OCI-M1 (cell line): ENCODE measurements around the gene MRPL18.
A peak's percentile ranks its signal among the peaks of the same experiment; 100 is the strongest.
"Not testable (repeated sequence)": the region's sequence is repeated elsewhere in the genome, so short reads cannot be mapped to it uniquely, and the experiment has no call there.

Experiments used
- DNase-seq: peaks from one replicate; lab custom pipeline; 2025; lab: John Stamatoyannopoulos, UW

MRPL18 gene

DNA sequence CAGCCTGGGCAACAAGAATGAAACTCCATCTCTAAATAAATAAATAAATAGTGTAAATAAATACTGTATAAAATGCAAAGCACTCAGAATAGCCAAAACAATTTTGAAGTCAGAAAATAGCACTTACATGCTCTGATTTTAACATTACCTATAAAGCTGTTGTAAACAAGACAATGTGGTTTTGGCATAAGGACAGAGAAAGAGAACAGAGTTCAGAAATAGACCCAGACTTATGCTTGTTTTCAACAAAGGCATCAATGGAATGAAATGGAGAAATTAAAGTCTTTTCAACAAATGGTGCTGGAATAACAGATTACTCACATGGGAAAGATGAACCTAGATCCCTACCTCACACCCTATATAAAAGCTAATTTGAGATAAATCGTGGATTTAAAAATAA is 18.1 kb upstream of the MRPL18 start:
- DNase-seq = no peak

DNA sequence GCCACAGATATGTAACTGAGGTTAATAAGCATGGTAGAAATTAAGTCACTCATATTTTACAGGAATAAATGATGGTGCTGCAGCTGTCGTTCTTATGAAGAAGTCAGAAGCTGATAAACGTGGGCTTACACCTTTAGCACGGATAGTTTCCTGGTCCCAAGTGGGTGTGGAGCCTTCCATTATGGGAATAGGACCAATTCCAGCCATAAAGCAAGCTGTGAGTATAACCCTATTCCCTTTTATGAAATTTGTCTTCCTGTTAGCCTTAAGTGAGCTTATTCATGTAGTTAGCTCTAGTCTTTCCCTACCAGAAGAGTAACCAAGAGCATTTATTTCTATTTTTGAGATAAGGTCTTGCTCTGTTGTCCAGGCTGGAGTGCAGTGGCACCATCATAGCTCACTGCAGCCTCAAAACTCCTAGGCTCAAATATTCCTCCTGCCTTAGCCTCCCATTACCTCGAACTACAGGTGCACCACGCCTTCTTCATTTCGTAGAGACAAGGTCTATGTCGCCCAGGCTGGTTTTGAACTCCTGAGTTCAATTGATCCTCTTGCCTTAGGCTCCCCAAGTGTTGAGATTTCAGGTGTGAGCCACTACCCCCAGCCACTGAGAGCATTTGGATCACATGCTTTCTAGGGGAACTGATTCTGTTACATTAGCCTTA is 12.9 kb upstream of the MRPL18 start:
- no peak for DNase-seq

DNA sequence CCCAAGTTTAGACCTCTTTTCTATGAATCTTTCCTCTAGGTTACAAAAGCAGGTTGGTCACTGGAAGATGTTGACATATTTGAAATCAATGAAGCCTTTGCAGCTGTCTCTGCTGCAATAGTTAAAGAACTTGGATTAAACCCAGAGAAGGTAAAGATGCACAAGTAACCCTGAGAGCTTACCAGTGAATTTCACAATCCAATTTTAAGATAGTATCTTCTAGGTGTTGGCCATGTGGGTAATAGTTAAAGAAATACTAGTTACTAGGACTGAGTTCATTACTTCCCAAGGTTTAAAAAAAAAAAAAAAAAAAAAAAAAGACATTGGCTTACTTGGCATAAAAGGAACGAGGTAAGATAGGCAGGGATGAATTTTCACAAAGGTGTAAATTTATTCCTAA is 12.1 kb upstream of the MRPL18 start:
- DNase-seq = no peak

DNA sequence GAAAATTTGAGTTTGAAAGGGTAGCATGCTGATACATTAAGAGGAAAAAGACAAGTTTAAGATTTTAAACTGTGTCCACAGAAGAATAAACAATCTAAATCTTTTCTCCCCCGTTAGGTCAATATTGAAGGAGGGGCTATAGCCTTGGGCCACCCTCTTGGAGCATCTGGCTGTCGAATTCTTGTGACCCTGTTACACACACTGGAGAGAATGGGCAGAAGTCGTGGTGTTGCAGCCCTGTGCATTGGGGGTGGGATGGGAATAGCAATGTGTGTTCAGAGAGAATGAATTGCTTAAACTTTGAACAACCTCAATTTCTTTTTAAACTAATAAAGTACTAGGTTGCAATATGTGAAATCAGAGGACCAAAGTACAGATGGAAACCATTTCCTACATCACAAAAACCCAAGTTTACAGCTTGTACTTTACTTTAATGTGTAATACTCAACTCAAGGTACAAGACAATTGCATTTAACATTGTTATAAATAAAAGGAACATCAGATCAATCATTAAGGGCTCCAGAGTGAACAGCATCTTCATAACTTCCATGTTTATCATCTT is 11.6 kb upstream of the MRPL18 start:
- DNase-seq = no peak

DNA sequence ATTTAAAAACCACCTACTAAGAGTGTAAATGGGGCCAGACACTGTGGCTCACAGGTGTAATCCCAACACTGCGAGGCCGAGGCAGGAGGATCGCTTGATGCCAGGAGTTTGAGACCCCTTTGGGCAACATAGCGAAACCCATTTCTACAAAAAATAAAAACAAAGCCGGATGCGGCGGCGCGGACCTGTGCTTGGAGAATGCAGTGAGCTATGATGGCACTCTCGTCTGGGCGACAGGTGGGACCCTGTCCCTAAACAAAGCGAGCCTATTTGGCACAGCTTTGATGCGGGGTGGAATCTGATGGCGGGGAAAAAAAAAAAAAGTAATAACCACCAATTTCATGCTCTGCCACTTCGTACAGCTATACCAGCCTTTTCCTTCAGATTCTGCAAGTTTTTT is 2.0 kb upstream of the MRPL18 start:
- DNase-seq = no peak

DNA sequence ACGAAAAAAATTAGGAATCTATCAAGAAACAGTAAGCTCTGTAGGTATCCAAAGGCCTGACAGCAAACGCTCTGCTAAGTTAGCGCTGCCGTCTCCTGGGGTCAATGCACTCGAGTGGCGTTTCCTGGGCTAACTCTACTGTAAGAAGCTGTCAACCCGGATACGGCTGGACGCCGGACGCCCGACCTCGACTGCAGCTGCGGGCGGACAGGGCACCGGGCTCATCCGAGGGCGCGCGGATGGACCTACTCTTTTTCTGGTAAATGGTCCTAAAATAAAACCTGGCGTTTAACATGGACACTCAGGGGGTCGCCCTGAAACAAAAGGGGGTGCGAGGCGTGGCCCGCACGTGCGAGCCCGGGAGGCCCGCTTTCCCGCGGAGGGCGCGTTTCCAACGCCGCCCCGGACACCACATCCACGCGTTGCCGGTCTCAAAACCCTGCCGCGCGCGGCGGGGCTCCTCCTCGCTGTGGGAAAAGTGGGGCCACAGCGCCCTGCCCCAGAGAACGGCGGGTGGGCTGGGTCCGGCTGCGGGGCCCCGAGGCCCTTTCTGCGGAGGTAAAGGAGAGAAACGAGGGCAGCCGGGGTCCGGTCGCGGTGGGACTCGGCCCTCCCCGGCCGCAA is 1.4 kb upstream of the MRPL18 start:
- DNase-seq = peak; percentile 51

DNA sequence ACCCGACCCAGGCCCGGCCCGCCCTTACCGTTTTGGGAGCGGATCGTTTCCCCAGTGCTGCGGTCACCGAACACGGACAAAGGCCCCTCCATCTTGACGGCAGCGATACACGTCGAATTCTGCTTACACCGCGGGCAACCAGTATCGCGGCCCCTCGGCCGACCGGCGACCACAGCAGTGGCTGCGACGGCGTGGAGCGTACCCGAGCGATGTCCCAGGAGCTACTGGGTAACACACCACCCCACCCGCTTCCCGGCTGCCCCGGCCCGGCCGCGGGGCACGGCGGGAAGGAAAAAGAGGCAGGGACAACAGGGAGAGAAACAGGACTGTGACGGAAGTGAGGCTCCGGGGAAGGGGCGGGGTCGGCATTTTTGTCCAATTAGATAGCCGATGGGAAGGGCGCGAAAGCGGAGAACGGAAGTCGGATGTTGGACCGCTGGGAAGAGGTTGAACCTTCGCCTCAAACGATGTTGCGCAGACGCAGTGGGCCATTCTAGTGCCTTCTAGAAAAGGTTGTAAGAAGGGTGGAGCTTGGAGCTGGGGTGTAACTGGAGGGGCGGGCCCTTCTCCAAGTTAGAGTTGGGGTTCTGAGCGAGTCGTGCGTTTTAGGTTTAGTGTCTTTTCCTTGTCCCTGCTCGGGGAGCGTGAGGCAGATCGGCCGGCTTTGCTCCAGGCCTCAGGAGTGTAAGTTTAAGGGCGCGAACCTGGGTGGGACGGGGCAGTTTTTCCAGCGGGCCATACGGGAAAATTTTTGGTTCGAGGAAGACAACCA is 704 bp upstream of the MRPL18 start, which contains the start of gene TCP1:
TCP1 (minus strand) TSS at position 226 of the 772 bp plus-strand sequence; CDS start at position 92, 134 bp downstream.
- peak; percentile 100 for DNase-seq

DNA sequence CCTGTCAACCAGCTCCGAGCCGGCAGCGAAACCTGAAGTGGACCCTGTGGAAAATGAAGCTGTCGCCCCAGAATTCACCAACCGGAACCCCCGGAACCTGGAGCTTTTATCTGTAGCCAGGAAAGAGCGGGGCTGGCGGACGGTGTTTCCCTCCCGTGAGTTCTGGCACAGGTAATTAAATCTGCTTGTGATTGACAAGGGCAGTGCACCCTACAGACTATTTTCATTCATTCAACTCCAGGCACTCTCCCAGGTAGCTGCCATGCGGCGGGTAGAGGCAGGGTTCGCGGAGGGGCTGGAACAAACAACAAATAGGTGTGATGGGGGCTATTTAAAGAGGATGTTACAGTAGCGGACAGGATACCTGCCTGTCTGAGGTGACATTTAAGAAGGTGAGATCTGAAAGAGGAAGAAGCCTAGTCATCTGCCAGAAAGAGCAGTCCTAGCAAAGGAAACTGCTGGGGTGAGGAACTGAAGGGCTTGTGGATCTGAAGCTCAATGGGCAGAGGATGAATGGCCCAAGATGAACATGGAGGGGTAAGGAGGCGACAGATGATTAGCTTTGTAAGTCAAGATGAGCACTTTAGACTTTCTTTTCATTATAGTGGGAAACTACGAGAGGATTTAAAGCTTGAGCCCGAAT is 810 bp downstream of the MRPL18 start:
- DNase-seq = peak; percentile 27

DNA sequence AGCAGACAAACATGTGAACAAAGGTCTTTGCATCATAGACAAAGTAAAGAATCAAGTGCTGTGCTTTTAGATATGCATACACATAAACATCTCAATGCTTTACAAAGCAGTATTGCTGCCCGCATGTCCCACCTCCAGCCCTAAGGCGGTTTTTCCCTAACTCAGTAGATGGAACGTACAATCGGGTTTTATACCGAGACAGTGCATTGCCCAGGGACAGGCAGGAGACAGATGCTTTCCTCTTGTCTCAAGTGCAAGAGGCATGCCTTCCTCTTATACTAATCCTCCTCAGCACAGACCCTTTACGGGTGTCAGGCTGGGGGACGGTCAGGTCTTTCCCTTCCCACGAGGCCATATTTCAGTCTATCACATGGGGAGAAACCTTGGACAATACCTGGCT is 4.7 kb downstream of the MRPL18 start:
- DNase-seq = not testable (repeated sequence)

DNA sequence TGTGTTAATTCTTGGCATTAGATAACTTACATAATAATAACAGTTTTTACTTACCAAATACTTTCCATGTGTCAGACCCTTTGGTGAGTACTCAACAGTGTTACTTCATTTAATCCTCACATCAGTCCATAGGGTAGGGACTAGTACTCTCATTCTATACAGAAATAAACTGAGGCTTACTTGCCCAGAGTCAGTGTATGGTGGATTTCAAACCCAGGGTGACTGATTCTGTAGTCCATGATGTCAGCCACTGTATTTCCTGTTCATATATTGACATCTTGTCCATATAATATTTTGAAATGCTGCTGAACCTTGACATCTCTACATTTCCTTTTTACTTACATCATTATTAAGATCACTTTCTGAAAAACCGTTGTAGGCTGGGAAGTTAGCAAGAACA is 7.3 kb downstream of the MRPL18 start:
- DNase-seq = no peak

DNA sequence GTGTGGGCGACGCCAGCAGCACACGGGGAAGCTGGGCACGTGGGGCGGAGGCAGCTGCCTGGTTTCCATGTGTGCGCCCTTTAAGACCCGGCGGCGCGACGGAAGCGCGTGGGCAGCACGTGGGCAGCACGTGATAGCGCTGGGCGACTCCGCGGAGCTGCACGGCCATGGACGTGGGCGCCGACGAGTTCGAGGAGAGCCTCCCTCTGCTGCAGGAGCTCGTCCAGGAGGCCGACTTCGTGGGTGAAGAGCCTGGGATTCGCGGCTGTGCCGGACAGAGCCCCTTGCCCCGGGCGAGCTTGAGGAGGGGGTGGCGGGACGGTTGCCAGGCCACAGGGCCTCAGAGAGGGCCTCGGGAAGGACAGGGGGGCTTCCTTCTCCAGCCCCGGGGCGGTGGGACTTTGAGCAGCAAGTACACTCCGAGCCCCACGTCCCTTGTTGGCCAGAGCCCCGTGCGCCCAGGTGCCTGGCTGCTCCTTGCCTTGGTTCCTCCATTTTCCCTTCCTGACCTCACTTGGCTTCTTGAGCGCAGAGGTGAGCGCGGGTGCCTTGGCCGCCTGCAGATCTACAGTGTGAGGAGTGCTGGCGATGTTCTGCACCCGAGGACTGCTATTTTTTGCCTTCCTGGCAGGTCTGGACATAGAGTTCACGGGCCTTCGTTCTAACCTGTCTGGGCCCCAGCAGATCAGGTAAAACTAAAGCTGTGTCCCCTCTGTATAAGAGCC is 10.0 kb downstream of the MRPL18 start, which contains the start of gene PNLDC1:
PNLDC1 (plus strand) TSS at position 136 of the 725 bp plus-strand sequence; CDS start at position 168, 32 bp downstream.
- no peak for DNase-seq

DNA sequence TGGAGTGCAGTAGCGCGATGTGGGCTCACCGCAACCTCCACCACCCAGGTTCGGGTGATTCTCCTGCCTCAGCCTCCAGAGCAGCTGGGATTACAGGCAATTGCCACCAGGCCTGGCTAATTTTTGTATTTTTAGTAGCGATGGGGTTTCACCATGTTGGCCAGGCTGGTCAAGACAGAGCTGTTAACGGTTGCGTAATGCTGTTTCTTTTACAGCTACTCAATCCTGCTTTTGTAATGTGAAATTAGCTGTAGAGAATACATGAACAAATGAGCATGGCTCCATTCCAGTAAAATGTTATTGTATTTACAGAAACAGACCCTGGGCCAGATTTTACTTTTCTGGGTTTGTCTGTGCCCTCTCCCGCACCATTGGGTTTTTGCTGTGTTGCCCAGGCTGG is 11.7 kb downstream of the MRPL18 start:
- no peak for DNase-seq

DNA sequence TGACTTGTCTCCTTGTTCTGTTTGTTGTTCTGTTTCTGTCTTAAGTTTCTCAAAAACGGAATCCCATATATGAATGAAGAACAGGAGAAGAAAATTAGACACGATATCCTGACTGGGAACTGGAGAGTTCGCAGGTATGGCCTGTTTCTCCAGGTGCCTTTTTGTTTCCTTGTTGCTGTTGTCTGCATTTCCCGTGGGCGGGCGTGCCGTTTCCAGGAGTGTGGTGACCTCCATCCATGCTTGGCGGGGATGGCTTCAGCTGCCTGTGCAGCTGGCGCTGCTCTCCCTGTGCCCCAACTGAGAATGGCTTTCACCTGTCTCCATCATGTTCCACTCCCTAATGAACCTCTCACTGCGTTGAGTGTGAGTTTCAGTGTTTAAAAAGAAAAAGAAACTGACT is 14.2 kb downstream of the MRPL18 start:
- no peak for DNase-seq

DNA sequence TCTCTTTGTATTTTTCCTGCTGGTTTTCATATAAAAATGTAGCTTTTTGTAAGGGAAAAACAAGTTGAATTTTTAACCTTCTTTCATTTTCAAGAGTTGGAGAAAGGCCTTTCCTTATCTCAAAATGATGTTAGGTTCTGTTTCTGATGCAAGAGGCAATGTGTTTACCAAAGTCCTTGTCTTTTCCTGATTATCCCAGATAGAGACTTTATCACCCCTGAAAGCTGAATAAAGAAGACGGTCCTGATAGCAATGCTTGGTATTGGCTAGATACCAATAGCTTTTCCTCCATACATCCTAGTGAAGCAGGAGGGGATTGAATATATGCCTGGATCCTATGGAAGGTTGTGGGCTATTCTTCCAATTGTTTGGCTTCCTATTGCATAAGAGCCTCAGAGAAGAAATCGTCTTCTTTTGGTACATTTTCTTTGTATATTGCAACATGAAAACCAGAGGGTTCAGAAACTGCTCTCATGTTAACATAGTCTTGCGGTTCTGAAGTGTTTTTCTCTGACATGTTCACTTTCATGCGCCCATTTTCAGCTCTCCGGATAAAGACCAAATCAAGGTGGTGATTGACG is 15.3 kb downstream of the MRPL18 start:
- DNase-seq = peak; percentile 55

DNA sequence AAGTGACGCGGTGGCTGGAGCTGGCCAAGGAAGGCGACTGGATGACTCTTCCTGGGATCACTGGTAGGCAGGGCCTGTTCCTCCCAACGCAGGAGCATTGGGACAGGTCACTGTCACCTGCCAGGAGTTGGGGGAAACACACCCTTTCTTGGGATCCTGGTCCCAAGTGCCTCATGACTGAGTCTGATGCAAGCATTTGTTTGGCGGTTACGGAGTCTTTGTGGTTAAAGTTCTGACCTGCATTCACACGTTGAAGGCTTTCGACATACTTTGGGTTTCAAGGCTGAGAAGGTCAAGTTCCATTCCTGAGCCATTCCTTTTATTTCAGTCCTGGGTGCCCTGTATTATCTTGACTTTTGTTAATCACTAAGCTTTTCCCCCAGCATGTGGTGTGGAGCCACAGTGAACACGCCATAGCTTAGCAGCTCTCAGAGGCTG is 15.8 kb downstream of the MRPL18 start:
- peak; percentile 46 for DNase-seq

DNA sequence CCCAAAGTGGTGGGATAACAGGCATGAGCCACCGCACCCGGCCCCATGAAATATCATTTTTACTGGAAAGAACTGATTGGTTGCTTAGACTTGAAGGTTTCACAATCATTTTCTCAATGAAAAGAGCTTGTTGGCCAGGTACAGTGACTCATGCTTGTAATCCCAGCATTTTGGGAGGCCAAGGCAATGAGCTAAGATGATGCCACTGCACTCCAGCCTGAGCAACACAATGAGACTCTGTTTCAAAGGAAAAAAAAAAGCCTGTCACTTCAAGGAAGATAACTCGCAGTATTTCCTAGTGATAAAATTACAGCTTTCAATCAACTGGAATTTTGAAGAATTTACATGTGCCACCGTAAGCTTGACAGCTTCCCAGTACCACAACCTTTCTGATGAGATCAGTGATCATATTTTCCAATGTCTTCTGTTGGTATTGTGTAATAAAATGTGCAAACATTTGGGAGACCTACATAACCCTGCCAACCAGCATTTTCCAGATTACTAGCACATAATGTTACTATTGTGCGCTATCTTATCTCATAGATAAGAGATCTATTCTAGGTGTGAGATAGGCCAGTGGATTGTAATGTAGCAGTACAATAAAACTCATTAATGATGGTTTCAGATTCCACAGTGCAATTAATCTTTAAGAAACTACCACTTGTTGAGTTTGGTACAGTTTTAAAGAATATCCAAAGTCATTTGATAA is 17.0 kb downstream of the MRPL18 start:
- no peak for DNase-seq

DNA sequence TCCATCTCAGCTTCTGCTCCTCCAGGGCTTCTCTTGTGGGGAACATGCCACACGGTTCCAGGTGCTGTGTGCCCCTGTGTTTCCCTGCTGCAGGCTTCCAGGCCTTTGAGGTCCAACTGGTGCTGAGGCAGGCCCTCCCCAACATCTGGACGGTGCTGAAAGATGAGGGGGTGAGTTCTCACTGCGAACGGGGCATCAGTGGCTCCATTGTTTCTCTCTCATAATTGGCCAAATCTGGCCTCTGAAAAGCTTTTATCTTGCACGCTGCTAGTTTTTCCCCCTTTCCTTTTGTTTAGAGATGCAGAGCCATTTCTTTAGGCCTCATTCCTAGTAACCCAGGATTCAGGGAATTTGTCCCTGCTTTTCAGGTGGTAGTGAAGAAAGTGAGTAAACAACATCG is 18.4 kb downstream of the MRPL18 start:
- DNase-seq = no peak

DNA sequence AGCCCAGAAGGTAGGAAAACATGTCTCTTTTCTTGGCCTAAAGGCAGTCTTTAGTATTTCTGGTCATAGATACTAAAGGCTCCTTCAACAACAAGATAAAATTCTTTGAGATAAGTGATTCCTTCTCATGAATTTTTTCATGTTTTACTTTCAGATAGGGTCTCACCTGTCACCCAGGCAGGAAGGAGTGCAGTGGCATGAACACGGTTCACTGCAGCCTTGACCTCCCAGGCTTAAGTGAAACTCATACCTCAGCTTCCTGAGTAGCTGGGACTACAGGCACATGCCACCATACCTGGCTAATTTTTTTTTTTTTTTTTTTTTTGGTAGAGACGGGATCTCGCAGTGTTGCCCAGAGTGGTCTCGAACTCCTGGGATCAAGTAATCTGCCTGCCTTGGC is 18.9 kb downstream of the MRPL18 start:
- DNase-seq = no peak

DNA sequence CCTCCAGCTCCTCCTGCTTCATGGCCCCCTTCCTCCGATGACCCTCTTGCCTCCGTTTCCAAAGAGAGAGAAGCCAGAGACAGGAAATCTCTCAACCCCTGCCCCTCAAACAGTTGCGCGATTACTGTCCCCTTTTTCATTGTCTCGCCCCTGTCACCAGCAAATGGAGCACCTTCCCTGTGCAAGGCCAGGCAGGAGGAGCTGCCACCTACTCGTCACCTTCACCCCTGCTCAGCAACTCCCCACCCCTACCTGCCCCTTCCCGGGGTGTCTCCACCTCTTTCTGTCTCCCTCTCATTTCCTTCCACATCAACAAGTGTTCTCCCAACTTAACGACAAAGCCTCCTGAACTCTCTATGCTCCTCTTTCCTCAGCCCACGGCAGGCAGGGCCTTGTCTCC is 23.5 kb downstream of the MRPL18 start:
- DNase-seq = no peak

DNA sequence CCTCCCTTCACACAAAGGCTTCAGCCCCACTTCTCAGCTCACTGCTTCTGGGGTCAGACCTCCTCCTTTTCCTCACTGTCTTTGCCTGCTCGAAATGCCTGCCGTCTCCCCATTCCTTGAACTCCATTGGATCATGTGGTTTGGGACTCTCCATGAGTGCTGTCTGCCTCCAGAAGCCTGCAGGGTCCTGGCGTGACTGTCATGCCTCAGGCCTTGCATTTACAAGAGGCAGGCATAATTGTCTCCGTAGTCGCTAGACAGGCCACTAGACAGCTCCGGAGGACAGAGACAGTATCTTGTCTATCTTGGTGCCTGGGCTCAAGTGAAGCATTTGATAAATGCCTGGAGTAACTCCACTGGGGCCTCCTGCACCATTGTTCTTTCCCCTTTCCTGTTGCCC is 25.1 kb downstream of the MRPL18 start:
- DNase-seq = no peak
